ENCODE data around the gene SLC5A3.

SLC5A3 gene

DNA sequence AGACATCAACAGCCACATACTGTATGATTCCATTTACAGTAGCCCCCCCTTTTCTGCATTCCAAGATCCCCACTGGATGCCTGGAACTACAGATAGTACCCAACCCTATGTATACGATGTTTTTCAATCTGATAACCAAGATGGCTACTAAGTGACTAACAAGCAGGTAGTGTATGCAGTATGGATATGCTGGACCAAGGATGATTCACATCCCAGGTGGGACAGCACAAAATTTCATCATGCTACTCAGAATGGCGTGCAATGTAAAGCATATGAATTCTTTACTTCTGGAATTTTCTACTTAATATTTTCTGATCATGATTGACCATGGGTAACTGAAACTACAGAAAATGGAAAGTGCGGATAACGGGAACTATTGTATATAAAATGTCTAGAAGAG is 30.0 kb upstream of the SLC5A3 start:
- Histone ChIP-seq H3K27me3 (ENCODE audit: insufficient read depth, low read length) (no peaks in the 10 kb centered on the region), H2AFZ (ENCODE audit: low read depth, low read length) (no peak overlapping the region), H3K4me3 (ENCODE audit: low read length) (no peak overlapping the region), H3K4me1 (ENCODE audit: insufficient read depth, low read length) (no peaks in the 10 kb centered on the region), H3K9me3 (ENCODE audit: low read length) (no peaks in the 10 kb centered on the region), H3K36me3 (ENCODE audit: insufficient read depth, low read length) (no peaks in the 10 kb centered on the region)

DNA sequence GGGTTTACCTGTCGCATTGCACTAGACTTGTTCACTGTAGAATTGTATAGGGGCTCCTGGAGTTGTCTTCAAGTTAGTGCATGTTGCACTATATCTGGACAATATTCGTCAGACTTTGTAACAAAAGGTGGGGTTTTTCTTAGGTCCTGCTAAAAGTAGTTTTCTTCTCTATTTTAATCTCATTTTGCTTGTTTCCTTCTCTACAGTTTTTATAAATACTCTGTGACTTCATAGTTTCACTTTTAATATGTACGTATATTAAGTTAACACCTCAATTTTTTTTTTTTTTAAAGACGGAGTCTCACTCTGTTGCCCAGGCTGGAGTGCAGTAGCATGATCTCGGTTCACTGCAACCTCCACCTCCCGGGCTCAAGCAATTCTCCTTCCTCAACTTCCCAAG is 26.5 kb upstream of the SLC5A3 start:
- Histone ChIP-seq H3K36me3 (ENCODE audit: insufficient read depth, low read length) (no peaks in the 10 kb centered on the region), H3K4me1 (ENCODE audit: insufficient read depth, low read length) (no peaks in the 10 kb centered on the region), H3K27me3 (ENCODE audit: insufficient read depth, low read length) (no peaks in the 10 kb centered on the region), H2AFZ (ENCODE audit: low read depth, low read length) (no peak overlapping the region), H3K4me3 (ENCODE audit: low read length) (no peak overlapping the region), H3K9me3 (ENCODE audit: low read length) (no peaks in the 10 kb centered on the region)

GRCh38 chr21:34047835-34048234 is 25.5 kb upstream of the SLC5A3 start:
- H2AFZ ChIP-seq (ENCODE audit: low read depth, low read length): no peak overlapping the region
- no peak overlapping the region for H3K4me3 ChIP-seq (ENCODE audit: low read length)
- no peaks in the 10 kb centered on the region for H3K27me3 ChIP-seq (ENCODE audit: insufficient read depth, low read length)
- no peaks in the 10 kb centered on the region for H3K9me3 ChIP-seq (ENCODE audit: low read length)
- H3K36me3 ChIP-seq (ENCODE audit: insufficient read depth, low read length): no peaks in the 10 kb centered on the region
- H3K4me1 ChIP-seq (ENCODE audit: insufficient read depth, low read length): no peaks in the 10 kb centered on the region

DNA sequence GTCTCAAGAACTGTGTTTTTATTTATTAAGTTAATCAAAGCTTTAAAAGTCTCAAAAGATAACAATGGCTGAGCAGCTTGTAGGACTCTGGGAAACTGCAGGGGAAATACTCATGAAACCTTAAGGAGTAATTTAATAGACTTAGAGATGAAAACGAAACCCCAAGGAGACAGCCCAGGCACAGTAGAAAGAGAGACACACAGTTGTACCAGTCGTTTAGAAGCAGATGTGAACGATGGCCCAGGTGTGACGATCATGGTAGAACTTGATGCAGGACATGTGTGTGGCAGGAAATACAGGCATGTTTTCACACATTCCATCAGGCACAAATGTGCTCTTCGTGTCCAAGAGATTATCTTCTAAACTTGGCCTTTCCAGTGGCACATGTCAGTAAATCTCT is 21.2 kb upstream of the SLC5A3 start:
- H3K27me3 ChIP-seq (ENCODE audit: insufficient read depth, low read length): no peaks in the 10 kb centered on the region
- H3K9me3 ChIP-seq (ENCODE audit: low read length): no peaks in the 10 kb centered on the region
- no peaks in the 10 kb centered on the region for H3K36me3 ChIP-seq (ENCODE audit: insufficient read depth, low read length)
- no peak overlapping the region for H3K4me3 ChIP-seq (ENCODE audit: low read length)
- H3K4me1 ChIP-seq (ENCODE audit: insufficient read depth, low read length): no peaks in the 10 kb centered on the region
- H2AFZ ChIP-seq (ENCODE audit: low read depth, low read length): no peak overlapping the region

DNA sequence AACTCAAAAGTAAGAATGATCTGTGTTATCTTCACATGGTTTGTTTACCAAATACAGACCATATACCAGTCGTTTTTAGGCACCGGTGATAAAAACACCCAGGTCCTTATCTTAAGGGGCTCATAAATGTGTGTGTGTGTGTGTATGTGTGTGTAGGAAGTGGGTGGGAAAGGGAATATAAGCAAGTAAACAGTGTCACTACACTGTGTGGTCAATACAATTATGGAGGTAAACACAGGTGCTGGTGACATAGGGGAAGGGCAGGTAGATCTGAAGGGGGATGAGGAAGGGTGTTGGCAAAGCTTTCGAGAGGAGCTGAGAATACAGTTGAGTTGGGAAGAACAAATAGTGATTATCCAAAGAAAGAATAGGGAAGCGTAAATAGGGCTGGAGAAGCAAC is 19.1 kb upstream of the SLC5A3 start:
- Histone ChIP-seq H2AFZ (ENCODE audit: low read depth, low read length) (no peak overlapping the region), H3K9me3 (ENCODE audit: low read length) (no peaks in the 10 kb centered on the region), H3K4me1 (ENCODE audit: insufficient read depth, low read length) (no peaks in the 10 kb centered on the region), H3K36me3 (ENCODE audit: insufficient read depth, low read length) (no peaks in the 10 kb centered on the region), H3K27me3 (ENCODE audit: insufficient read depth, low read length) (no peaks in the 10 kb centered on the region), H3K4me3 (ENCODE audit: low read length) (no peak overlapping the region)

DNA sequence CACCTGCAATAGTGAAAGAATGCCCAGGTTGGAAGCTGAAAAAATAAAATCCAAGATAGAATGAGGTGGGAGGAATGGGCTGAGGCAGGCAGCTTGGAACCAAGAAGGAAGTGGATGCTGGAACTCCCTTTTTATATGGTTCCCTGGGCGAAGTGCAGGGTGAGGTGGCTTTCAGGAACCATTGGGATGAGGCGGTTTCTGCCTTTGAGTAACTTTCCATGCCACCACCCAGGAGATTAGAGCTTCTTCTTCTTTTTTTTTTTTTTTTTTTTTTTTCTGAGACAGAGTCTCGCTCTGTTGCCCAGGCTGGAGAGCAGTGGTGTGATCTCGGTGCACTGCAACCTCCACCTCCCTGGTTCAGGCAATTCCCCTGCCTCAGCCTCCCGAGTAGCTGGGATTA is 17.8 kb upstream of the SLC5A3 start:
- no peaks in the 10 kb centered on the region for H3K4me1 ChIP-seq (ENCODE audit: insufficient read depth, low read length)
- no peak overlapping the region for H2AFZ ChIP-seq (ENCODE audit: low read depth, low read length)
- no peaks in the 10 kb centered on the region for H3K27me3 ChIP-seq (ENCODE audit: insufficient read depth, low read length)
- no peaks in the 10 kb centered on the region for H3K9me3 ChIP-seq (ENCODE audit: low read length)
- no peaks in the 10 kb centered on the region for H3K36me3 ChIP-seq (ENCODE audit: insufficient read depth, low read length)
- no peak overlapping the region for H3K4me3 ChIP-seq (ENCODE audit: low read length)

DNA sequence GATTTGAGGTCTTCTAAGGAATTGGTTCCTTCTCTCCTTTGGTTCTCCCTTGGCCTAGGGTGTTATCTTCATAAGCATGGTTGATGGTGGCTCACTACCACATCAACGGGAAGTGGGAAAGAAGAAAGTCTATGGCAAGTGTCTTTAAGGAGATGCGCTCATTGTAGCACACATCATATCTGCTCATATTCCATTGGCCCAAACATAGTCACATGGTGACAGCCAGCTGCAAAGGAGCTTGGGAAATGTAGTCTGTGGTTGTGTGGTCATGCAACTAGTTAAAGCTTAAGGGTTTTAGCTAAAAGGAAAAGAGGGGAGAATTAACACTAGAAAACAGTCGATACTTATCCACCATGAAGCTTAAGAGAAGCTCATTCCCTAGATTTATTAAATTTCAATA is 11.4 kb upstream of the SLC5A3 start:
- Histone ChIP-seq H3K4me1 (ENCODE audit: insufficient read depth, low read length) (no peaks in the 10 kb centered on the region), H3K9me3 (ENCODE audit: low read length) (no peaks in the 10 kb centered on the region), H2AFZ (ENCODE audit: low read depth, low read length) (no peak overlapping the region), H3K27me3 (ENCODE audit: insufficient read depth, low read length) (no peaks in the 10 kb centered on the region), H3K36me3 (ENCODE audit: insufficient read depth, low read length) (no peaks in the 10 kb centered on the region), H3K4me3 (ENCODE audit: low read length) (no peak overlapping the region)

DNA sequence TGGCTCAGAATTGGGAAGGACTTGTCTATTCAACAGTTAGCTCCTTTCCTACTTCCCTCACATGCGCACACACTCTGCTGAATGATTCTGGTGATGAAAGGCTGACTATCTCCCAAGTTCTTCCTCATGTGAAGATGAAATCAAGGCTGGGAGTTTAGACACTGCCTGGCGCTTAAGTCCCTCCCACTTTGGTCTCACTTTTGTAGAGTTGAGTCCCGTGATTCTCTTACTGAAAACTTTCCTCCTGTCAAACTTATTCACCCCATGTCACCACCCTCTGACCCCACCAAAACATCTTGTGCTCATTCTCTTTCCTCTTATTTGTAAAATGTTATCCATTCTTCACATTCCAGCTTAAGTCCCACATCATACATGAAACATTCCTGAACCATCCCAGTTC is 8.4 kb upstream of the SLC5A3 start:
- Histone ChIP-seq H3K4me1 (ENCODE audit: insufficient read depth, low read length) (no peaks in the 10 kb centered on the region), H3K9me3 (ENCODE audit: low read length) (no peaks in the 10 kb centered on the region), H3K27me3 (ENCODE audit: insufficient read depth, low read length) (no peaks in the 10 kb centered on the region), H2AFZ (ENCODE audit: low read depth, low read length) (no peak overlapping the region), H3K36me3 (ENCODE audit: insufficient read depth, low read length) (no peaks in the 10 kb centered on the region), H3K4me3 (ENCODE audit: low read length) (no peak overlapping the region)

GRCh38 chr21:34071683-34072082 is 1.7 kb upstream of the SLC5A3 start:
- Histone ChIP-seq H3K36me3 (ENCODE audit: insufficient read depth, low read length) (no peaks in the 10 kb centered on the region), H3K4me1 (ENCODE audit: insufficient read depth, low read length) (peaks cover 16% of the 10 kb centered on the region), H3K27me3 (ENCODE audit: insufficient read depth, low read length) (no peaks in the 10 kb centered on the region), H3K9me3 (ENCODE audit: low read length) (no peaks in the 10 kb centered on the region), H2AFZ (ENCODE audit: low read depth, low read length) (no peak overlapping the region), H3K4me3 (ENCODE audit: low read length) (no peak overlapping the region)

GRCh38 chr21:34072145-34073031 is 990 bp upstream of the SLC5A3 start:
- Histone ChIP-seq H3K36me3 (ENCODE audit: insufficient read depth, low read length) (no peaks in the 10 kb centered on the region), H3K4me3 (ENCODE audit: low read length) (no peak overlapping the region)

DNA sequence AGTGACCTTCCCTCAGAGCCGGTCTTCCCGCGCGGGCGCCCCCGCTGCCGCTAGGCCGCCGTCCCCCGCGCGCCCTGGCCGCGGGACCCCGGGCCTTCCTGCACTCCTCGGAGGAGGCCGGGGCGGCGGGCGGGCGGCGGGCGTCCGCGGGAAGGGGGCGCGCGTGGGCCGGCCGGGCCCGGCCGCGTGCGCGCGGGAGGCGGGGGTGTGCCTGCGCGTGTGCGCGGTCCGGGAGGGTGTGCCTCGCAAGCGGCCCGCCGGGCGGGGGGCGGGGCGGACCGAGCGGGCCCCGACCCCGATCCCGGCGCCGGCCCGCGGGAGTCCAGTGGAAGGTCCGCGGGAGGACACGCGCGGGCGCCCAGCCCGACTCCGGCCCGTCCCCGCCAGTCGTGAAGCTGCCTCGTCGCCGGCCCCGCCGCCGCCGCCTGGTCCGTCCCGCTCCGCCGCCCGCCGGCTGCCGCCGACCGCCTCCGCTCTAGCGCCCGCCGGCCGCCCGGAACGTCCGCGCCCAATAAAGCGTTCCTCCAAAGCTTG is 438 bp downstream of the SLC5A3 start:
- no peaks in the 10 kb centered on the region for H3K27me3 ChIP-seq (ENCODE audit: insufficient read depth, low read length)
- no peak overlapping the region for H2AFZ ChIP-seq (ENCODE audit: low read depth, low read length)
- H3K36me3 ChIP-seq (ENCODE audit: insufficient read depth, low read length): no peaks in the 10 kb centered on the region
- H3K4me1 ChIP-seq (ENCODE audit: insufficient read depth, low read length): peaks cover 16% of the 10 kb centered on the region
- peak overlapping the region; percentile 64 for H3K4me3 ChIP-seq (ENCODE audit: low read length)
- no peaks in the 10 kb centered on the region for H3K9me3 ChIP-seq (ENCODE audit: low read length)

More at GRCh38 chr21:34072145-34073031, 990 bp upstream of the SLC5A3 start:
- Histone ChIP-seq H2AFZ (ENCODE audit: low read depth, low read length) (no peak overlapping the region), H3K4me1 (ENCODE audit: insufficient read depth, low read length) (peaks cover 16% of the 10 kb centered on the region), H3K9me3 (ENCODE audit: low read length) (no peaks in the 10 kb centered on the region), H3K27me3 (ENCODE audit: insufficient read depth, low read length) (no peaks in the 10 kb centered on the region)

DNA sequence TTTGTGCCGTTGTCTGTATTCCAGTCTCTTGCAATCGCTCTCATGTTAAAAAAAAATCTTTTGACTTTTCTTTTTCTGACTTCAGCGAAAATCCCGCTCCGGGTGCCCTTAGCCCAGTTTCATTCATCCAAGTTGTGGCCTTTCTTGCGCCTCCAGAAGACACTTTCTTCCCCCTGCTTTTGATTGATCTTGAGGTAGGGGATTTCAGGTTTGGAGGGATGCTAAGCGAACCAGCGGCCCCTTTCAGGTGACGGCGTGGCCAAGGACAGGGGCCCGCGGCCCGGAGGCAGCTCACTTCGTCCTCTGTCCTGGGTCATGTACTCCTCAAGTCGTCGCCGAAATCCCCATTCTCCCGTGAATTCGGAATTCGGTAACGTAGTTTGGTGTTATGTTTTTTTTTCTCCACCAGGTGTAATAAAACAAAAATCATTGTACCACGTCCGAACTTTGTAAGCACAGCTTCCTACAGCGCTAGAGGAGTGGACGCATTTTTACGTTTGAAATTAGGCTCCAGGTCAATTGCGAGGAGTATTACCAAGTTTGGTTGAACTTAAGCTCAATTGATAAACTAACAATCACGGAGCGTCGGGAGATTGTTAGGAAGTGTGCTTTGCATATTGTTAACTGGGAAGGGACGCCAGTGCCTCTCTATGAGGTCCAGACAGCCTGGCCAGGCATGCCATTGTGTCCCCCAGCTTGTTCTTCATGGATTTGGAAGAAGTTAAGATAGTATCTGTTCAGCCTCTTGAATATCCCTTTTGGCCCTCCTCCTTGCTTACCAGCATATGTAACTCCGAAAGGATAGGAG is 1.1 kb downstream of the SLC5A3 start:
- Histone ChIP-seq H3K27me3 (ENCODE audit: insufficient read depth, low read length) (no peaks in the 10 kb centered on the region), H2AFZ (ENCODE audit: low read depth, low read length) (no peak overlapping the region), H3K4me3 (ENCODE audit: low read length) (peak overlapping the region; percentile 64), H3K36me3 (ENCODE audit: insufficient read depth, low read length) (no peaks in the 10 kb centered on the region), H3K9me3 (ENCODE audit: low read length) (no peaks in the 10 kb centered on the region), H3K4me1 (ENCODE audit: insufficient read depth, low read length) (peaks cover 16% of the 10 kb centered on the region)

DNA sequence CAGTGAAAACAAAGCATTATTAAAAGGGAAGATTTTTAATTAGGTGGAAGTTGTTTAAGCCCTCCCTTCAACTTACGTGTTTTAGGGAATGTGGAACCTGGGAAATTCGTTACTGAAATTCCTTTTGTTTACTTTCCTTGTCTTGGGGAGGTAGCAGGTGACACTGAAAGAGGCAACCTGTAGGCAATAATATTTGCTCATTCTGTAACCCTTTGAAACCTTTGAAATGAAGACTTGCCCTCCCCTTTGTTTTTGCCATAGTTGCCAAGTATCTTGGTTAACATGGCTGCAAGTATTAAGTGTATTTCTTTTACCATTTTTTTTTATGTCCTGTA is 1.7 kb downstream of the SLC5A3 start:
- H3K36me3 ChIP-seq (ENCODE audit: insufficient read depth, low read length): peaks cover 5% of the 10 kb centered on the region
- H2AFZ ChIP-seq (ENCODE audit: low read depth, low read length): no peak overlapping the region
- H3K27me3 ChIP-seq (ENCODE audit: insufficient read depth, low read length): no peaks in the 10 kb centered on the region
- H3K4me3 ChIP-seq (ENCODE audit: low read length): peak overlapping the region; percentile 64
- H3K4me1 ChIP-seq (ENCODE audit: insufficient read depth, low read length): peaks cover 16% of the 10 kb centered on the region
- H3K9me3 ChIP-seq (ENCODE audit: low read length): no peaks in the 10 kb centered on the region
